Stimulated activated CD4-positive, alpha-beta T cell treated with anti-CD3 and anti-CD28 coated beads, Interleukin-12 subunit alpha, Interleukin-12 subunit beta, amount 100 ng/mL, for 24 hours (primary cell): Measurements from ENCODE around the gene AIP.
"Not testable (repeated sequence)": the region's sequence is repeated elsewhere in the genome, so short reads cannot be mapped to it uniquely, and the experiment has no call there.

Source experiments
- DNase-seq, 2 experiments: peaks; one replicate each; pipeline ENCODE4 v3.0.0-alpha.2; 2020; ENCODE audit warnings: low read depth in 2 of 2

AIP gene

GRCh38 chr11:67449116-67449844, 33.5 kb upstream of the AIP start:
- DNase-seq: no peak

- no peak for DNase-seq
These were observed 31.8 kb upstream of the AIP start for GRCh38 chr11:67450796-67451657.

GRCh38 chr11:67451658-67451976, 31.2 kb upstream of the AIP start:
- DNase-seq: no peak

- DNase-seq: no peak
These were observed 30.5 kb upstream of the AIP start, which contains the start of gene GPR152 for GRCh38 chr11:67452141-67452952. Gene GPR152 (minus strand): TSS chr11:67452729. CDS start chr11:67452724, 5 bp downstream.

- DNase-seq: no peak
These were observed 28.8 kb upstream of the AIP start for GRCh38 chr11:67453816-67454732.

- DNase-seq: no peak
These were observed 27.8 kb upstream of the AIP start, which contains the start of gene CABP4 for GRCh38 chr11:67455054-67455453. Gene CABP4 (plus strand): TSS chr11:67455354. CDS start chr11:67455424, 70 bp downstream.

- DNase-seq: no peak
These were observed 26.6 kb upstream of the AIP start for GRCh38 chr11:67456068-67456705.

GRCh38 chr11:67457453-67457852, 25.4 kb upstream of the AIP start:
- no peak for DNase-seq

GRCh38 chr11:67458266-67458665, 24.6 kb upstream of the AIP start:
- no peak for DNase-seq

GRCh38 chr11:67463186-67463585, 19.6 kb upstream of the AIP start:
- no peak for DNase-seq

GRCh38 chr11:67463680-67464410, 19.0 kb upstream of the AIP start:
- no peak for DNase-seq

GRCh38 chr11:67464411-67465188, 18.2 kb upstream of the AIP start:
- DNase-seq: peak; percentile 78 to 87

GRCh38 chr11:67465189-67465510, 17.7 kb upstream of the AIP start:
- no peak for DNase-seq

GRCh38 chr11:67465530-67465929, 17.3 kb upstream of the AIP start:
- not testable (repeated sequence) for DNase-seq

GRCh38 chr11:67466367-67466766, 16.5 kb upstream of the AIP start:
- DNase-seq: no peak

GRCh38 chr11:67466962-67467771, 15.7 kb upstream of the AIP start:
- no peak for DNase-seq

- no peak for DNase-seq
These were observed 14.8 kb upstream of the AIP start for GRCh38 chr11:67468056-67468455.

GRCh38 chr11:67468456-67468758, 14.4 kb upstream of the AIP start:
- no peak for DNase-seq
